Adrenal gland (tissue), 5 donors: Measurements from ENCODE around the gene FBLN1.

Source experiments
- CTCF ChIP-seq, 6 experiments: fragments of 450-650 bp in 4 of 6; fragments of 200-600 bp in 2 of 6; sonication (generic) in 1 of 6; IDR thresholded peaks; 1 replicate in 5 of 6; 2 replicates in 1 of 6; pipeline versions ENCODE4 v1.5.1 to v1.8.0; 2016 to 2021; ENCODE audit warnings: antibody characterized with exemption in 6 of 6, mild to moderate bottlenecking in 2 of 6, moderate library complexity in 1 of 6
- POLR2A ChIP-seq, 2 donors: fragments of 450-650 bp; IDR thresholded peaks; one replicate each; pipeline ENCODE4 v1.6.1; 2017; ENCODE audit warnings: antibody characterized with exemption in 2 of 2, mild to moderate bottlenecking in 2 of 2, moderate library complexity in 1 of 2
- donor health status: DM: no; HTN: no; CAD: no.

GRCh38 chr22:45562537-45563361, 60.1 kb downstream of the FBLN1 start:
- no peak for TF ChIP-seq CTCF (IDR thresholded peaks at IDR 0.05)
- no peak for TF ChIP-seq POLR2A (IDR thresholded peaks at IDR 0.05)
